Neutrophil (primary cell): ENCODE measurements around the gene RPL29.

Experiments
- H3K27ac ChIP-seq: fragments of 200-600 bp; sonication (generic); 2 replicates; pipeline ENCODE4 v1.5.1; 2016; ENCODE audit warnings: mild to moderate bottlenecking, moderate library complexity
- H3K27me3 ChIP-seq: fragments of 200-600 bp; sonication (generic); 2 replicates; pipeline ENCODE4 v1.6.0; 2016; ENCODE audit warnings: mild to moderate bottlenecking
- H3K36me3 ChIP-seq: fragments of 200-600 bp; sonication (generic); 2 replicates; pipeline ENCODE4 v1.5.1; 2017
- H3K4me1 ChIP-seq, 2 experiments: fragments of 200-600 bp in 1 of 2; sonication (generic) in 1 of 2; 1 replicate in 1 of 2; 2 replicates in 1 of 2; pipeline versions ENCODE4 v1.5.1 to v1.6.1; 2013 to 2016; ENCODE audit warnings: low read depth in 1 of 2, low read length in 1 of 2, mild to moderate bottlenecking in 1 of 2, moderate library complexity in 1 of 2; ENCODE audit not compliant: control insufficient read depth in 1 of 2, insufficient read depth in 1 of 2
- H3K4me3 ChIP-seq, 2 experiments: fragments of 200-600 bp in 1 of 2; sonication (generic) in 1 of 2; 1 replicate in 1 of 2; 2 replicates in 1 of 2; pipeline ENCODE4 v1.5.1; 2013 to 2016; ENCODE audit warnings: low read depth in 1 of 2, low read length in 1 of 2, mild to moderate bottlenecking in 1 of 2, moderate library complexity in 1 of 2
- H3K9me3 ChIP-seq: fragments of 200-600 bp; sonication (generic); 2 replicates; pipeline ENCODE4 v1.5.1; 2016
- TF ChIP-seq, protein P1 (sequence below): fragments of 200-600 bp; sonication (generic); IDR thresholded peaks from 2 replicates; pipeline ENCODE4 v1.5.1; 2016; ENCODE audit warnings: antibody characterized with exemption

RPL29 gene

GRCh38 chr3:51954713-51955112 is 41.0 kb downstream of the RPL29 start:
- peaks cover 13 to 31% of the 10 kb centered on the region in 2 experiments for H3K4me1 ChIP-seq
- H3K27me3 ChIP-seq = peaks cover 59% of the 10 kb centered on the region
- H3K27ac ChIP-seq = no peak overlapping the region
- H3K9me3 ChIP-seq = no peaks in the 10 kb centered on the region
- TF ChIP-seq, protein P1, sequence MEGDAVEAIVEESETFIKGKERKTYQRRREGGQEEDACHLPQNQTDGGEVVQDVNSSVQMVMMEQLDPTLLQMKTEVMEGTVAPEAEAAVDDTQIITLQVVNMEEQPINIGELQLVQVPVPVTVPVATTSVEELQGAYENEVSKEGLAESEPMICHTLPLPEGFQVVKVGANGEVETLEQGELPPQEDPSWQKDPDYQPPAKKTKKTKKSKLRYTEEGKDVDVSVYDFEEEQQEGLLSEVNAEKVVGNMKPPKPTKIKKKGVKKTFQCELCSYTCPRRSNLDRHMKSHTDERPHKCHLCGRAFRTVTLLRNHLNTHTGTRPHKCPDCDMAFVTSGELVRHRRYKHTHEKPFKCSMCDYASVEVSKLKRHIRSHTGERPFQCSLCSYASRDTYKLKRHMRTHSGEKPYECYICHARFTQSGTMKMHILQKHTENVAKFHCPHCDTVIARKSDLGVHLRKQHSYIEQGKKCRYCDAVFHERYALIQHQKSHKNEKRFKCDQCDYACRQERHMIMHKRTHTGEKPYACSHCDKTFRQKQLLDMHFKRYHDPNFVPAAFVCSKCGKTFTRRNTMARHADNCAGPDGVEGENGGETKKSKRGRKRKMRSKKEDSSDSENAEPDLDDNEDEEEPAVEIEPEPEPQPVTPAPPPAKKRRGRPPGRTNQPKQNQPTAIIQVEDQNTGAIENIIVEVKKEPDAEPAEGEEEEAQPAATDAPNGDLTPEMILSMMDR = no peak
- no peaks in the 10 kb centered on the region for H3K36me3 ChIP-seq
- H3K4me3 ChIP-seq = no peak overlapping the region

DNA sequence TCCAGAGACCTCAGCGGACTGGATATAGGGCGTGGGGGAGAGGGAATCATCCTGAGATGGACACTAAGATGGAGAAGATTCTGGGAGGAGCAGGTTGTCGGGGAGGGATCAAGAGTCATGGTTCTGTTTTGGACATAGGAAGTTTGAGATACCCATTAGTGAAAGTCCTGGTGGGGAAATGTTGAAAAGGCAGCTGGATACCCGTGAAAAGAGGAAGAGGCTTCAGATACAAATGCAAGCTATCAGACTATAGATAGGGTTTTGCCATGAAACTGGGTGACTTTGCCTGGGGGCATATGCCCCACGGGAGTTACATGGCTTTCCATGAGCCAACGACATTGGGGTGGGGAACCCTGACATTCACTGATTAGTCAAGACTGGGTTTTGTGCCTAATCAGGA is 41.6 kb downstream of the RPL29 start:
- Histone ChIP-seq H3K4me3 (no peak overlapping the region), H3K9me3 (no peaks in the 10 kb centered on the region), H3K4me1 (peaks cover 13 to 31% of the 10 kb centered on the region in 2 experiments), H3K27ac (no peak overlapping the region), H3K36me3 (no peaks in the 10 kb centered on the region), H3K27me3 (peaks cover 53% of the 10 kb centered on the region)
- TF ChIP-seq, protein P1 = no peak

- H3K4me1 ChIP-seq = peaks cover 13 to 31% of the 10 kb centered on the region in 2 experiments
- no peak overlapping the region for H3K4me3 ChIP-seq
- H3K9me3 ChIP-seq = no peaks in the 10 kb centered on the region
- H3K36me3 ChIP-seq = no peaks in the 10 kb centered on the region
- TF ChIP-seq, protein P1 = no peak
- peaks cover 47% of the 10 kb centered on the region for H3K27me3 ChIP-seq
- no peak overlapping the region for H3K27ac ChIP-seq
Measured at GRCh38 chr3:51953445-51953844, 42.2 kb downstream of the RPL29 start.

DNA sequence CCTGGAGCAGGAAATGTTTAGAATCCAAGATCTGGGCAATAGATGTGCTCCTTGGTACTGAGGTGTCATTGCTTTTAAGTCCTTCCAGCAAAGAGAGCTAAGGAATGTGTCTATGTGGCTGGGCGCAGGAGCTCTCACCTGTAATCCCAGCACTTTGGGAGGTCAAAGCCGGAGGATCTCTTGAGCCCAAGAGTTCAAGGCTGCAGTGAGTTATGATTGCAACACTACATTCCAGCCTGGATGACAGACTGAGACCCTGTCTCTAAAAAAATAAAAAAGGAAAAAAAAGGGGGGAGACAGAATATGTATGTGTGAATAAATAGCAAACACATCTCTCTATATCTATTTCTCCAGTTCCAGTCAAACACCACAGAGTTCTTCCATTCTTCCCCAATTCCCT is 44.8 kb downstream of the RPL29 start:
- H3K27me3 ChIP-seq = peaks cover 22% of the 10 kb centered on the region
- TF ChIP-seq, protein P1 = no peak
- no peaks in the 10 kb centered on the region for H3K9me3 ChIP-seq
- H3K36me3 ChIP-seq = no peaks in the 10 kb centered on the region
- no peak overlapping the region for H3K4me3 ChIP-seq
- no peak overlapping the region for H3K27ac ChIP-seq
- peaks cover 5 to 22% of the 10 kb centered on the region in 2 experiments for H3K4me1 ChIP-seq

GRCh38 chr3:51949121-51949520 is 46.6 kb downstream of the RPL29 start:
- Histone ChIP-seq H3K27me3 (peaks cover 4% of the 10 kb centered on the region), H3K9me3 (no peaks in the 10 kb centered on the region), H3K4me1 (peaks cover 0 to 9% of the 10 kb centered on the region in 2 experiments), H3K4me3 (no peak overlapping the region), H3K27ac (no peak overlapping the region), H3K36me3 (no peaks in the 10 kb centered on the region)
- TF ChIP-seq, protein P1 = no peak
